ENCODE results near the gene ANKRD12.
"Not testable (repeated sequence)": the region's sequence is repeated elsewhere in the genome, so short reads cannot be mapped to it uniquely, and the experiment has no call there.

Gene ANKRD12

DNA sequence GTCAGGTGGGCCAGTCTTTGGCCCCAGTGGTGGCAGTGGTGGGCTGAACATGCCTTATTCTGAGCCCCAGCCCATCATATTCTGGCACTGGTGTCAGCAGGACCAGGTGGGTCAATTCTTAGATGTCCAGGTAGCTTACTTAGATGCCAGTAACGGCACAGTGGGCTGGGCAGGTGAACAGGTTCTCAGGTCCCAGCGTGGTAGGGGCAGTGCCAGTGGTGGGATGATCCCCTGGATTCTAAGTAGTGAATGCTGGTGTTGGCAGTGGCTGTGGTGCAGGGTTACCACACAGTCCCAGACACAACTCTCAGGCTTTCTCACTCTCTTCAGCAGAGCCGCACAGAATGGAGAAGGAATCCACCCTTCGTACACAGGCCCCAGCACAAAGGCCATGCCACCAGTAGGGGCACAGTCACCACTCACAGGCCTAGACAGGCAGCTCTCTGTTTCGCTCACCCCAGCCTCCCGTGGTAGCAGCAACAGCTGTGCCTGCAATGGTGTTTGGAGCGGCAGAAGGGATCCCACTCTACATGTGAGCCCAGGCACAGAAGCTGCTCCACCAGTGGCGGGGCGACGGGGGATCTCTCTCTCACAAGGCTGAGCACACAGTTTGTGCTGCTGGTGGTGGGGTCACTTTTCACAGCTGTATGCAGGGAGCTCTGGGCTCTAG lies 97.3 kb downstream of the ANKRD12 start:
- DNase-seq (ENCODE audit: low read depth): no peak

DNA sequence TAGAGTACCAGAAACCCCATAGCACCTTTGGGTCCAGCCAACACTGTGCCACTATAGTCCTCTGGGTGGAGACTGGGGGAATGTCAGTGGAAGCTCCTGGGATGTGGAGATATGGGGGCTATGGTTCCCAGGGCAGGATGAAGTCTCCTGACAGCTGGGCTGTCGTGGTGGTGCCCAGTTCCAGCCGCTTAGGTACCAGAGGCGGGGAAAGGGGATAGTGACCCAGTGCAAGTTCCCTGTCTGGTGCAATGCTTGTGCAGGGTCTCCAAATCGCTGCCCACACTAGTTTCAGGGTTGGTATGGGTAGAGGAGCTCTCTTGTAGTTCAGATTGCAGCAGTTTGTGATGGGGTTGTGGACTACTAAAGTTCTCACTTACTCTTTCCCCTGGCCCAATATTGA lies 97.9 kb downstream of the ANKRD12 start:
- DNase-seq (ENCODE audit: low read depth): no peak

DNA sequence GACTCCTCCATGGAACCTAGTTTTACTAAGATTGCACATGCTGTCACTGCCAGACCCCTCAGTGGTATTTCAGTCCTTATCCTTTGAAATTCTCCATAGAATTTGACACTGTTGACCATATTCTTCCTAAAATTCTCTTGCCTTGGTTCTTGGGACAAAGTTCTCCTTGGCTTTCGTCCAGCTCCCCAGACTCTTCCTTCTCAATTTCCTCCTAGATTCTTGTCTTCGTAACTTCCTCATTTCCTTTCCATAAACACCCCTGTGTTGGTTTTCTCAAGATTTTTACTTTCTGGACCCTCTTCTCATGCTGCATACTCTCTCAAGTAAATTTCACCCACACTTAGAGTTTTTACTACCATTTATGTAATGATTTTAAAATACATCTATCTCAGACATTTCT lies 101.4 kb downstream of the ANKRD12 start:
- no peak for DNase-seq (ENCODE audit: low read depth)

DNA sequence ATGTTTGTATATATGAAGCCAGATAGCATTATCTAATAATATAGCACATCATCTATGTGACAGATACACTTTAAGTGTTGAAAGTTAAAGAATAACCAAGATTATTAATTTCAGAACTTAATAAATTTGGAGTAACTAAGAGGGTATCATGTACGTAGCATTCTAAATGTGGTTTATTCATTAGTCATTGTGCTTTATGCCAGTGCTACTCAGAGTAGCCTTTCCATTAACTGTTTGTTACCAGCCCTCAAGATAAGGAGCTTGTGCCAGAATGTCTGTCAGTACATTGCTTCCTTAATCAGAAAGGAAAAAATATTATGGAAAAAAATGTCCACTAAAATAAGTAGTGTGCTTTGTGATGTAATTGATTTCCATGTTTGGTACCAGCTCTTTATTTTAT lies 103.1 kb downstream of the ANKRD12 start:
- no peak for DNase-seq (ENCODE audit: low read depth)

DNA sequence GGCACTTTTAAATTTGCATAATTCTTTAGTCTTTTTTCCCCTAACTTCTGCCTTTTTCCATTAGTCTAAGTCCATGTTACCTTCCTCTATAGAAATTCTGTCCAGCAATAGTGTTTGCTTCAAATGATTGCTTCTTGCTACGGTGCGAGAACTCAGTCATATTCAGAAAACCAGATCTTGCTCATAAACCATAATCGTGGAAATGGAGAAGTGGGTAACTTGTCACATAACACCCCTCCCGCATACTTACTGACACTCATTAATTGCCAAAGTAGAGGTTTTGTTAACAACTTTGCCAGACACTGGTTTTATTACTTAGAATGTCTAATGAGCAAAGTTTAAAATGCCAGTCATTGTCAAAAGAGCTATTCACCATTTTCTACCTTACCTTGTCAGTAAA lies 103.7 kb downstream of the ANKRD12 start:
- DNase-seq (ENCODE audit: low read depth): no peak

DNA sequence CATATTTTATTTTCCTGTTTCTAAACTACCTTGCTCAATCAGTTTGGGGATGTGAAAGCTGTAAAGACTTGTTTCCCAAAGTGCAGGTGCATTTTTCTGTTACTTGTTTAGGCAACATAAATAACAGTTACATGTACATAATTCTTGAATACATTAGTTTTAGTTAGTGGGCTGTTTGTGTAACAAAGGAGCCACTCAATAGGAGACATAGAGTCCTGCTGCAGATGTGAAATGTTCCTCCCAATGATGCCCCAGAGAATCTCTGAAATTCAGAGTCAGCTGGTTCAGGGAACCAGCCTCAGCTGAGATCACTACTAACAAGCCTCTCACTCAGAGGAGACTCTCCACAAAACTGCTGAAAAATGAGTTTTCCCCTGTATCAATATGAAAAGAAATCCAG lies 106.4 kb downstream of the ANKRD12 start:
- DNase-seq (ENCODE audit: low read depth): no peak

DNA sequence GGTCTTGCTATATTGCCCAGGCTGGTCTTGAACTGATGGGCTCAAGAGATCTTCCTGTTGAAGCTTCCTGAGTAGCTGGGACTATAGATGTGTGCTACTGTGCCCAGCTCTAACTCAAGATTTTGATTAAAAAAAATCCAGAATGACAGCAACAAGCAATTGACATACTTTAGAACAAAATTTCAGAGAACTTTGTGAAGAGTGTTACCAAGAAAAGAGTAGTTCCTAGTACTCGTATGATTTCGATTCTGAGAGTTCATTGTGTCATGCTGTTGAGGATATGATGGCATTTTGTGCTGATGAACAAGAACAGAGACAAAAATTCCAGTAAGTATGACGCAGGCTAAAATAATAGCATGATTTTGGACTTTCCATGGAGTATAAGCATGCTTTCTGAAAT lies 107.8 kb downstream of the ANKRD12 start:
- no peak for DNase-seq (ENCODE audit: low read depth)

DNA sequence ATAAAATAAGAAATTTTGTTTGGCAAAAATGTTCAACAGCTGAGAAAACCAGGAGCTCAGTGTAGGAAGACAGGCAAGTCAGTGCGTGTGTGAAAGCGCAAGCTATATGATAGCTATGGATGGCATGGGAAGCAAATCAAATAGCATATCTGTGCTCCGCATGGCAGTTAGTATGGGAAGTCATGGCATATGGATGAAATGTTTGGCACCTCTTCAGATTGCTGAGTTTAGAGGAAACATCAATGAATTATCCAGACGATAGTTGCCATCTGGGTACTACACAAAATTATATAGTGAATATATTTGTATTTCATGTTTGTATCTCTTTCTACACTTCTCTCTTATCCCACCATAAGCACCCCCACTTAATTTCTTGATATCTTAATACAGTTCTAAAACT lies 112.1 kb downstream of the ANKRD12 start:
- DNase-seq (ENCODE audit: low read depth): no peak

DNA sequence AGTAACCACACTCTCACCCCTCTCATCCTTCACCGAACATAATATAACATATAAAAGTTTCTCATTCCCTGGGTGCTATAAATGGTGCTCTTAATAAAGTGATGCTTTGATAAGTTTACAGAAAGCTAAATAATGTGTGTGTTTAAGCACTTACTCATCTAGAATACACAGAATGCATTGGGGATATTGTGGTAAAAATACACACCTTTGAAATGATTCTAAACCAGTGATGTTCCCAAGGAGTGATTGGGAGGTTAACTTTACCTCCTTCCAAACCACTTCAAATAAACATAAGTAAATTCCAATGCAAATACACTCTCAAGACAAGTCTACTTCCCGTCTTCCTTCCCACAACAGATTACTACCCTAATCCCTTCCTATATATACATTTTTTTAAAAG lies 112.7 kb downstream of the ANKRD12 start:
- DNase-seq (ENCODE audit: low read depth): no peak

DNA sequence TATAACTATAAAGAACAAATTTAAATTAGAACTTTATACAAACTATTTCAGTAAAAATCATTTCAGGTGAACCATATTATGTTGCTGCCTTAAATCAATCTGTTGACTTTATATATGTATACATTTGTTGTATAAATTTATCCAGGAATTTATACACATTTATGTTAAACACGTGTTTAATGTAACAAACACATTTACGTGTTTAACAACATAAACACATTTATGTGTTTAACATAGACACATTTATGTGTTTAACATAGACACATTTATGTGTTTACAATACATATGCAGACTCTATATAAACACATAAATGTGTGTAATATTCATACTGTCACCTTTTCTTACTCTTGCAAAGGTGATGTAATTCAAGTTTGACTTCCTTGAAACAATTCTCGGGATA lies 122.6 kb downstream of the ANKRD12 start:
- DNase-seq (ENCODE audit: low read depth): no peak

DNA sequence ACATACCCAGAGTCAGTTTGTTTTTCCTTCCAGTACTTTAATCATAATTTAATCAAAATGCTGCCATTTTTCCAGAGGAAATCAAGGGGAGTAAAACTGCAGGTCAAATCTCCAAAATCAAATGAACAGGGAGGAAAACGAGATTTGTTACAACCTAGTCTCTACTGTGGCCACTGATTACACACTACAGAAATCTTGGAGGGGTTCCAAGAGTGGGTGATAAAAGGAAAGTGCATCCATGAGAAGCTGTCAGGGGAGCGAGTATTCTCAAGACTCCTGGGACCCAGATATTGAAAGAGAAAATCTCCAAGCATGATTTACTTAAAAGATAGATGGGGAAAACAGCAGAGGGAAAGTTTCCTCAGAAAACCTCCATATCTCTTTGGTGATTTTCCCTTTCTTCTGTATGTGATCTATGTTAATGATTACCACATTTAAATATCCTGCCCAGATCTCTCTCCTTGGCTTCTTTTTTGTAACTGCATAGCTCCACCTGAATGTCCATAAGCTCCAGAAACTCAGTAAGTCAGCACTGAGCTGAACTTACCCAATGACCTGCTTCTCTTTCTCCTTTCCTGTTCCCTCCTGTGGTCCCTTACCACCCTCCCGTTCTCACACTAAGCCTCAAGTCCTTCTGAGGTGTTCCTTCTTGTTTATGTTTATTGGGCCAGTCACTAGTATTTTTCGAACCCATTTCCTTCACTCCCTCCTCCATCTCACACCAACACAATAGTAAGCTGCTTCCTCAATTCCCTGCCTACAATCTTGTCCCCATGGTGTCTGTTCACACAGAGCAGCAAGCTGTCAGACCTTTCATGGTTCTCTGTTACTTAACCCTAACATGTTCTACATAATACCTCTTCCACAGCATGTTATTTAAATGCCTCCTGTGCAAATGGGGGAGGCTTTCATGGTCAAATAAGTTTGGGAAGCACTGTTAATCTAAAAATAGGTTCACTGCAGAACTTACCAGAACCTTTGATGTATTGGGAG lies 124.1 kb downstream of the ANKRD12 start:
- no peak for DNase-seq (ENCODE audit: low read depth)

DNA sequence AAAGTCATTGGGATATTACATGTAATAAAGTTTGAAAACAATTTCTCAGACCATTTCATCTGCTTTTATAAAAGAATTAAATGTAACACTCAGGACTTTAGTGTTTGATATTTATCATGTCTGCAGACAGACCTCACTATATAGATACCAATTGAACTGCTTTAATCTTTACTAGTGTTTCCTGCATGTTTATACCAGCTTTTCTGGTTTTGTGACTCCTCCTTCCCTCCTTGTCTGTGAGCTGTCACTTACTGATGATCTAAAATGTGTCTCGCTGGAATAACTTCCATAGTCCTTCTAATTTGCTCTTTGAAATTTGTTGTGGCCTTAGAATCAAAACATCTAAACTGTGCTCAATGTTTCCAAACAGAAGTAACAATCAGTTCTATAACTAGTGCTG lies 126.7 kb downstream of the ANKRD12 start:
- DNase-seq (ENCODE audit: low read depth): no peak

DNA sequence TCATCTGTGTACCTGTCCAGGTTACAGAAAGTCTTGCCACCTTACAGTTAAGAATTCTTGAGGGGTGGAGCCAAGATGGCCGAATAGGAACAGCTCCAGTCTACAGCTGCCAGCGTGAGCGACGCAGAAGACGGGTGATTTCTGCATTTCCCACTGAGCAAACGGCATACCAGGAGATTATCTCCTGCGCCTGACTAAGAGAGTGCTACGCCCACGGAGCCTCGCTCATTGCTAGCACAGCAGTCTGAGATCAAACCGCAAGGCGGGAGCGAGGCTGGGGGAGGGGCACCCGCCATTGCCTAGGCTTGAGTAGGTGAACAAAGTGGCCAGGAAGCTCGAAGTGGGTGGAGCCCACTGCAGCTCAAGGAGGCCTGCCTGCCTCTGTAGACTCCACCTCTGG lies 128.2 kb downstream of the ANKRD12 start:
- not testable (repeated sequence) for DNase-seq (ENCODE audit: low read depth)

DNA sequence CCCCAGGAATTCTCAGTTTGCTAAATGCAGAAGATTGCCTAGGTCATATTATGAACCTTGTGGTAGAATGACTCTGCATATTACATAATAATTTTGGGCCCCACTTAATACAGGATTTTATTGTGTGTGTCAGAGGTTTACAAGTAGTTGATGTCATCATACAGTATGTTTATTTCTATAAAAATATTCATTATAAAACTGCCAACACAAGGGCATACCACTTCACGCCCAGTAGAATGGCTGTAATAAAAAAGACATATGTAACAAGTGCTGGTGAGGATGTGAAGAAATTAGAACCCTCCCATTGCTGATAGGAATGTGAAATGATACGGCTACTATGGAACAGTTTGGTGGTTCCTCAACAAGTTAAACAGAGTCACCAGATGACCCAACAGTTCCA lies 136.6 kb downstream of the ANKRD12 start:
- DNase-seq (ENCODE audit: low read depth): no peak

DNA sequence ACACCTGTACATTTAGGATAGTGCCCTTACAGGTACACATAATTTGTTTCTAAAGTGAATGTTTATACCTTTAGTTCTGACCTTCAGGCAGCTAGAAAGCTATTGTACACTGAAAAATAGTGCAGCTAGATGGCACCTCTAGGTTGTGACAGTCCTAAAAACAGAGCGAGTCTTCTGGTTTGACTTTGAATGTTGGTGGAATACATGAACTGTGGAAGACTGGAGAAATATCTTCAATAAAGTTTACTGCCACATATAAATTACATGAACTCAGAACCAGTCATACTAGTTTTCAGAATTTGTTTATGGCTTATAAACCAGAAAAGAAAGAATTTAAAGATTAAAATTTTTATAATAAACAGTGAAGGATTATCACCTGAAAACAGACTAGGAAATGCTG lies 139.3 kb downstream of the ANKRD12 start:
- DNase-seq (ENCODE audit: low read depth): no peak

DNA sequence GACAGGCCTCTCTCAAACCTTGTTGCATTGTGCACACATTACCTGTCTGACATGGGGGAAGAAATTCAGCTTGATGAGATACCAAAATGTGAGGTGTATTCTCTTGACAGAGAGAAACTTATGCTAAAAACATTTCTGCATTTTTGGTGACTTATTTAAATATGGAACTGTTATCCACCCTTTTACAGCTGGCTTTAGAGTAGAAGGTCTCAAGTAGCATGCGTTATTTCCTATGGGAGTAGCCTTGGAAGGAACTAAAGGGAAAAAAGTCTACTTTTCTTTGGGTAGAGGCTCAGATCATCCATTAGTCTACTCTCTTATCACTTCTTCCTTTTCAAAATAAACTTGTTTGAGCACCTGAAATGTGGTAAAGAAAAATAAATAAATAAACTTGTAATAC lies 141.4 kb downstream of the ANKRD12 start:
- no peak for DNase-seq (ENCODE audit: low read depth)

DNA sequence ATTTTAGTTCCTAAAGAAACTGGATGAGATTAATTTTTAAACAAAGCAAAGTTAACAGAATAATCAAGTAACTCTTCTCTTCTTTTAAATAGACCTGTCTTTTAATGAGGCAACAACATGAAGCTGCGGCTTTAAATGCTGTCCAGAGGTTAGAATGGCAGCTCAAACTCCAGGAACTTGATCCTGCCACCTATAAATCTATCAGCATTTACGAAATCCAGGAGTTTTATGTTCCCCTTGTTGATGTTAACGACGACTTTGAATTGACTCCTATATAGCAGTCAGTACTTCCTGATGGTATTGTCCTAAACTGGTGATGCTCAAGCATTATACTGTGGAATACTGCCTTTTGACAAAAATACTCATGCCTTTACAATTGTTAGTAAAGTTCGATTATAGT lies 144.3 kb downstream of the ANKRD12 start:
- no peak for DNase-seq (ENCODE audit: low read depth)

DNA sequence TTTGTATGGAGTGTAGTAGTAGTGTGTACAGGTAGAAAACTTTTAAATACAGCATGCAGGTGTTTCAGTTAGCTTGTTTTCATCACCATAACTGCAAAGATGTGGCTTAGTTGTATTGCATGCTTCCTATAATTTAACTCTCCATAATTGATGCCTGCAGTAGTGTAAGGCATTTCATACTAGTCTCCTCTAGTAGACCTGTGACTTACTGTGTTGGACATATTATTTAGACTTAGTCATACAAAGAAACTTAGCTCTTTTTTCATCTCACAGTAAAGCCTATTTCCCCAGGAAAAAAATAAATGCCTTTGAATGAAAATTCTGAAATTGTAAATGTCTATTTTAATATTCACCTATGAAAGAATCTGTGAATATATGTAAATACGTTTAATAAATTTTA lies 145.2 kb downstream of the ANKRD12 start:
- DNase-seq (ENCODE audit: low read depth): no peak

DNA sequence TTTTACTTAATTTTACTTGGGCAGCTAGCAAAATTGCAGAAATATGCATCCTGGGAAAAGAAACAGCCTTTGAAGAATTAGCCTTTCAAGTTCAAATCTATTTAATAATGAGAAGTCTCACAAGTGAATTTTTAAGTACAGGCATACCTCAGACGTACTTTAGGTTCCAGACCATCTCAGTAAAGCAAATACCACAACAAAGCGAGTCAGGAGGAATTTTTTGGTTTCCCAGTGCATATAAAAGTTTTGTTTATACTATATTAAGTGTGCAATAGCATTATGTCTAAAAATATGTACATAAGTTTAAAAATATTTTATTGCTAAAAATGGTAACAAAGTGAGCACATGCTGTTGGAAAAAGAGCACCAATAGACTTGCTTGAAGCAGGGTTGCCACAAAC lies 147.2 kb downstream of the ANKRD12 start:
- no peak for DNase-seq (ENCODE audit: low read depth)

DNA sequence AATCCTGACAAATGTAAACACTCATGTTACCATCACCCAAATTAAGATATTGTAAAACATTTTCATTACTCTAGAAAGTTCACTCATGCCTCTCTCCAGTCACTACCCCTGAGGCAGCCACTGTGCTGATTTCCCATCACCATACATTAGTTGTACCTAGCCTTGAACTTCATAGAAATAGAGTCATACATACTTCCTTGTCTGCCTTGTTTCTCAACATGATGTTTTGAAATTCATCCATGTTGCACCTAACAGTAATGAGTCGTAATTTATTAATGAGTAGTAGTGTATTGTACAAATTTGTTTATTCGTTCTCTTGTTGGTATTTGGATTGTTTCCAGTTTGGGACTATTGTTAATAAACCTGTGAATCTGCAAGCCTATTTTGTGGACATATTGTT lies 149.0 kb downstream of the ANKRD12 start:
- DNase-seq (ENCODE audit: low read depth): no peak

DNA sequence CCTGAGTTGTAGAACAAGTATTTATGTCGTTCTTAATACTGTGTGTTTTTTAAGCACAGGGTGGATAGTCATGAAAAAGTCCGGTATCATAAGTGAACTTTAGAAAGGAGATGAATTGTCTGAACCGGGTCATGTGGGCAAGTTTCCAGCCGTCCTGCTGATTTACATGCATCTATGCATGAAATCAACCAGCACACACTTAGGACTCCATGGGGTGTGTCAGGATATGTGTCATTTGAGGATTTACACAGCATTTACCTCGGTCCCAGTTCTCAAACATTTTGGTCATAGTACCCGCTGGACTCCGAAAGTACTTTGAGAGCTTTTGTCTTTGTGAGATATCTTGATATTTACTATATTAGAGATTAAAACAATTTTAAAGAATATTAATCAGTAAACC lies 150.5 kb downstream of the ANKRD12 start:
- no peak for DNase-seq (ENCODE audit: low read depth)

DNA sequence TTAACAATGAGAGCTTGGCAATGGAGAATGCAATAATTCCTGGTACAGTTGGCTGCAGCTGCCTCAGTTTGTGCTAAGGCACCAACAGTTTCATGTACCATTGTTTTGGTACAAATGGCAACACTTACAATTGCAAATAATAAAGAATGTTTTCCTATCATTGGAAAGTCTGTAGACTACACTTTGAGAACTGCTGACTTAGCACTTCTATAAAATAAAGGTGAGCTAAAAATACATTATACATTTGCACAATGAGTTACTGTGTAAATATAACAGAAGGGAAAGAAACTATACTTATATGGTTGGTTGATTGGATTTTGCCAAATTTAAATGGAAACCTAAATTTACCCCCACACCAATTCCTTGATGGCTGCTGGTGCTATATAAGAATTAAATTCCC lies 153.1 kb downstream of the ANKRD12 start:
- no peak for DNase-seq (ENCODE audit: low read depth)

DNA sequence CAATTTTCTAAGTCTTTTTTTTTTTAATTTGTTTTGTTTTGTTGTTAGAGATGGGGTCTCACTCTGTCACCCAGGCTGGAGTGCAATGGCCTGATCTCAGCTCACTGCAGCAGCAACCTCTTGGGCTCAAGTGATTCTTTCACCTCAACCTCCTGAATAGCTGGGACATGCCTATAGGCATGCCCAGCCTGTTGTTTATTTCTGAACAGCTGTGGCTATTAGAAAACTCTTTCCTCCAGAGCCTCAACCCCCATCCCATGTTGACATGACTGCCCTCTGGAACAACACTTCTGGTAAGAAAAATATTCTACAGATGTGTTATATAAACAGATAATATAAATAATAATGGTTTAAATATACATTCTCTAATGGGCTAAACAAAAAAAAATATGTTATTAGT lies 153.6 kb downstream of the ANKRD12 start:
- no peak for DNase-seq (ENCODE audit: low read depth)

DNA sequence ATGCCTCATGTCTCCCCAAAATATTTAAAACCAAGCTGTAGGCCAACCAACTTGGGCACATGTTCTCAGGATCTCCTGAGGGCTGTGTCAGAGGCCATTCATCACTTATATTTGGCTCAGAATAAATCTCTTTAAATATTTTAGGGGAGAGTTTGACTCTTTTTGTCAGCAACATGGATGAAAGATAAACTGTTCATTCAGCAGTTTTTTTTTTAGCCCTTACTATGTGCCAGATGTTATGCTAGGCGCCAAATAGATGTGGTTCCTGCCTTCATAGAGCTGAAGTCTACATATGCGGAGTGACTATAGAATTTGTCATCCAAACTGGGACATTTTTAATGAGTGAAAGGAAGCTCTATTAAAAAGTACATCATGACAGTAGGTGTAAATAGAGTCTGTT lies 155.5 kb downstream of the ANKRD12 start:
- DNase-seq (ENCODE audit: low read depth): no peak

Data from activated T-cell treated with anti-CD3 and anti-CD28 coated beads for 24 hours (primary cell).